Left lung (tissue), 14 donors: ENCODE measurements around the gene RIMS1. TPM values are rescaled to one million over a fixed set of nuclear protein-coding genes. Genes with fewer than 3 reads are reported as not detected.

ENCODE experiments used
- ATAC-seq: fragments of 200-7000 bp; cut with Tn5 transposase; one replicate; pipeline ENCODE4 v1.9.1; 2020; ENCODE audit warnings: moderate library complexity
- DNase-seq, 4 donors: peaks; one replicate each; pipeline ENCODE4 v3.0.0-alpha.2; 2013 to 2020
- H3K27ac ChIP-seq, 2 donors: fragments of 200-600 bp; sonication (generic) in 1 of 2; one replicate each; pipeline versions ENCODE4 v1.5.0 to v1.8.0; 2020 to 2021
- H3K27me3 ChIP-seq, 2 donors: fragments of 200-600 bp; sonication (generic) in 1 of 2; one replicate each; pipeline versions ENCODE4 v1.5.0 to v1.8.0; 2020 to 2021
- H3K36me3 ChIP-seq, 2 donors: fragments of 200-600 bp; sonication (generic) in 1 of 2; one replicate each; pipeline versions ENCODE4 v1.5.0 to v1.8.0; 2020 to 2021
- H3K4me1 ChIP-seq, 2 donors: fragments of 200-600 bp; one replicate each; pipeline ENCODE4 v1.8.0; 2021
- H3K4me3 ChIP-seq, 2 donors: fragments of 200-600 bp; sonication (generic) in 1 of 2; one replicate each; pipeline versions ENCODE4 v1.5.0 to v1.8.0; 2020 to 2021; ENCODE audit warnings: mild to moderate bottlenecking in 1 of 2
- H3K9me3 ChIP-seq, 2 donors: fragments of 200-600 bp; sonication (generic) in 1 of 2; one replicate each; pipeline versions ENCODE4 v1.5.0 to v1.8.0; 2020 to 2021
- CTCF ChIP-seq, 2 donors: fragments of 200-600 bp; sonication (generic) in 1 of 2; IDR thresholded peaks; one replicate each; pipeline versions ENCODE4 v1.5.0 to v1.8.0; 2021; ENCODE audit warnings: antibody characterized with exemption in 2 of 2
- intact Hi-C, 2 donors: fragments of 100-400 bp; cut with DNase I; formaldehyde crosslinking; loops; one replicate each; pipeline versions ENCODE4 v1.11.2 to v1.14.2; 2022
- long read RNA-seq, 12 donors: library from polyadenylated mRNA in 2 of 12; unstranded in 2 of 12; transcript quantifications; one replicate each; pipeline ENCODE4 v2.0.0 and lab custom pipeline, GENCODE V29; 2019 to 2026
- polyA plus RNA-seq, 6 donors: library from polyadenylated mRNA; unstranded; fragments of 120-200 nt; gene quantifications; one replicate each; pipeline ENCODE4 v1.2.1, GENCODE V29; 2013; ENCODE audit not compliant: insufficient read length in 6 of 6
- total RNA-seq, 2 donors: library from RNA; stranded (reverse); fragmentation: NEBNext Ultra II Directional; extraction: Animal tissue kit (Norgen Biotek cat#: 25700); gene quantifications; one replicate each; pipeline ENCODE4 v1.2.1, GENCODE V29; 2021
- donor health status: DM: no; HTN: yes; CAD: no.
- donor health status: DM: no; HTN: no; CAD: no.

RIMS1 gene
- total RNA-seq (1 to 10 TPM in 1 of 2 donors, under 1 TPM in 1; 0.99 to 2.0 TPM), polyA plus RNA-seq (1 to 10 TPM in 1 of 6 donors, under 1 TPM in 5; 0.50 to 1.0 (median 0.74) TPM)
- long read RNA-seq, donor 1: 0 reads
- long read RNA-seq, donor 2: 0 reads
- long read RNA-seq, donor 3: 0 reads
- long read RNA-seq, donor 4: 0 reads
- long read RNA-seq, donor 5: 0 reads
- long read RNA-seq, donor 6: 0 reads
- long read RNA-seq, donor 7: 0 reads
- long read RNA-seq, donor 8: 0 reads
- long read RNA-seq, donor 9: 0 reads
- long read RNA-seq, donor 10: 0 reads
- long read RNA-seq, donor 11, partial matches to known transcripts: 49 of 54 reads
- long read RNA-seq, donor 11, other reads (novel, unspliced or antisense): 5 of 54 reads
- long read RNA-seq, donor 12: 0 reads

DNA sequence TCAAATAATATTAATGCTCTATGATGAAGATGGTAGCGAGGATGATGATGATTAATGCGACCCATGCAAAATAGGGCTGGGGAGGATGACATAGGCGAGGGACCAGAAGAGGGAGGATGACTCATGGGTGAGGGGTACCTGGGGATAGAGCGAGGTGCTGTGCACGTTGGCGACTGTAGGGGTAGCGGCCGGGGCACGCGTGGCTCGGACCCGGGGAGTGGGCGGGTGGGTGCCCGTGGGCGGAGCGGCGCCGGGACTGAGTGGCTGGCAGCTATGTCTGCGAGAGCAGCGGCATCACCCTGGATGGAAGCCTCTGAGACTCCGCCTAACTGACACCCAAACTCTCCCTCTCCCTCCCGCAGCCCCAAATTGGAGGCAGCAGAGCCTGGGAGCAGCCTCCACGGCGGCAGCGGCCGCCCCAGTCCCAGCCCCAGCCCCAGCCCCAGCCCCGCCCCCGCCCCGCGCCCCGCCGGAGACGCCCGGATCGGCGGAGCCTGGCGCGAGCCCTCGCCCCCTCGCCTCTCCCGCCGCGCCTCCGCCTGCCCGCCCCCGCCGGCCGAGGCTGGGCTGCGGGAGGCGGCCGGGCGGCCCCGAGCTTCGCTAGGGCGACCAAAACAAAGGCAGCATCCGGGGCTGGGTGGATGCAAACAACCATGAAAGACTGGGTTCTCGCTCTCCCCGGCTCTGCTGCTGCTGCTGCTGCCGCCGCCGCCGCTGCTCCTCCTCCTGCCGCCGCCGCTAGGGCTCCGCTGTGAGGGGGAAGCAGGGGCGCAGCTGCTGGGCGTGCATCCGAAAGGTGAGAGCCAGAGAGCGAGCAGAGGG, at the start of gene RIMS1:
Gene RIMS1, plus strand, starts transcription at position 367 of the 822 bp plus-strand sequence. CDS start 474 bp downstream, outside the sequence.
- peak within 1 kb of the TSS; percentile 33 to 36 for H3K4me3 ChIP-seq
- DNase-seq (peak in 3 of 4 donors; percentile 19 to 79 (median 26)), ATAC-seq (peak; percentile 60)
- no peaks in the 10 kb centered on the region for H3K9me3 ChIP-seq
- no peaks in the 10 kb centered on the region for H3K36me3 ChIP-seq
- H3K4me1 ChIP-seq: peaks cover 0 to 5% of the 10 kb centered on the region in 2 donors
- no peak within 1 kb of the TSS for H3K27ac ChIP-seq
- intact Hi-C loops: no loop called here
- H3K27me3 ChIP-seq: peaks cover 0 to 40% of the 10 kb centered on the region in 2 donors
- peak in 1 of 2 donors; percentile 20 for TF ChIP-seq CTCF (IDR thresholded peaks at IDR 0.05)

DNA sequence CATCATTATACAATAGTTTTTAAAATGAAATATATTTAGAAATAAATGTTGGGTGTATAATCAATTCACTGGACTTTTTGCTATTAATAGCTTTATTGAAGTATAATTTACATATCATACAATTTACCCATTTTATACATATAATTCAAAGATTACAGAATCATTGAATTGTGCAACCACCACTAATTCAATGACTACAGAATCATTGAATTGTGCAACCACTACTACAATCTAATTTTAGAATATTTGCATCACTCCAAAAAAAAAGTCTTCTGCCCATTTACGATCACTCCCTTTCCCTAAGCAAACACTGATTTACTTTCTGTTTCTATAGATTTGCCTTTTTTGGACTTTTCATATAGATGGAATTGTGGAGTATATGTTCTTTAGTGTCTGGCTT, 35.1 kb upstream of the RIMS1 start:
- no peak for ATAC-seq

GRCh38 chr6:71852948-71853347, 33.4 kb upstream of the RIMS1 start:
- DNase-seq: peak in 1 of 4 donors; percentile 14
- intact Hi-C loops: no loop called here
- Histone ChIP-seq H3K4me1 (no peaks in the 10 kb centered on the region), H3K4me3 (no peak overlapping the region), H3K9me3 (peaks cover 0 to 2% of the 10 kb centered on the region in 2 donors), H3K27ac (no peak overlapping the region), H3K36me3 (no peaks in the 10 kb centered on the region), H3K27me3 (no peaks in the 10 kb centered on the region)
- no peak for TF ChIP-seq CTCF (IDR thresholded peaks at IDR 0.05)
- ATAC-seq: no peak

More for the DNA sequence above, 35.1 kb upstream of the RIMS1 start:
- no peaks in the 10 kb centered on the region for H3K36me3 ChIP-seq
- intact Hi-C loops: no loop called here
- H3K27me3 ChIP-seq: no peaks in the 10 kb centered on the region
- no peaks in the 10 kb centered on the region for H3K4me1 ChIP-seq
- no peak overlapping the region for H3K4me3 ChIP-seq
- H3K9me3 ChIP-seq: no peaks in the 10 kb centered on the region
- H3K27ac ChIP-seq: no peak overlapping the region
- DNase-seq: peak in 1 of 4 donors; percentile 12
- TF ChIP-seq CTCF (IDR thresholded peaks at IDR 0.05): no peak

DNA sequence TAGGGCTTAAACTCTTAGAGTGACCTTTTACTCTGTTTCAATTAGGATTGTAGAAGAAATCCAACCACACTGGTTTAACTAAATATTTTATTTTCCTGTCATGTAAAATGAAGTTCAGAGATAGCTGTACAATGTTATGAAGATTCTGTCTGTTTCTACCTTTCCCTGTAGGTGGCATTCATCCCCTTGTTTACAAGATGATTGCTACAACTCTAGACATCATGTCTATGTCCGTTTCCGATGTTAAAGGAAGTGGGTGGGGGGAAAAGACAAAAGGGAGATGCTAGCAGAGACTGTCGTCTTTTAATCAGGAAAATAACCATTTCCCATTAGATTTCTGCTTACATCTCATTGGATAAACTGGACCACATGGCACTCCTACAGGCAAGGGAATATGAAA, 30.9 kb upstream of the RIMS1 start:
- no peaks in the 10 kb centered on the region for H3K27me3 ChIP-seq
- intact Hi-C loops: no loop called here
- no peak for DNase-seq

More for the DNA sequence above, 30.9 kb upstream of the RIMS1 start:
- no peak for TF ChIP-seq CTCF (IDR thresholded peaks at IDR 0.05)
- no peaks in the 10 kb centered on the region for H3K36me3 ChIP-seq
- peaks cover 0 to 2% of the 10 kb centered on the region in 2 donors for H3K9me3 ChIP-seq
- no peak overlapping the region for H3K4me3 ChIP-seq
- H3K4me1 ChIP-seq: no peaks in the 10 kb centered on the region
- H3K27ac ChIP-seq: no peak overlapping the region
- no peak for ATAC-seq
